ENCODE results near the gene CHRM4.

CHRM4 gene

DNA sequence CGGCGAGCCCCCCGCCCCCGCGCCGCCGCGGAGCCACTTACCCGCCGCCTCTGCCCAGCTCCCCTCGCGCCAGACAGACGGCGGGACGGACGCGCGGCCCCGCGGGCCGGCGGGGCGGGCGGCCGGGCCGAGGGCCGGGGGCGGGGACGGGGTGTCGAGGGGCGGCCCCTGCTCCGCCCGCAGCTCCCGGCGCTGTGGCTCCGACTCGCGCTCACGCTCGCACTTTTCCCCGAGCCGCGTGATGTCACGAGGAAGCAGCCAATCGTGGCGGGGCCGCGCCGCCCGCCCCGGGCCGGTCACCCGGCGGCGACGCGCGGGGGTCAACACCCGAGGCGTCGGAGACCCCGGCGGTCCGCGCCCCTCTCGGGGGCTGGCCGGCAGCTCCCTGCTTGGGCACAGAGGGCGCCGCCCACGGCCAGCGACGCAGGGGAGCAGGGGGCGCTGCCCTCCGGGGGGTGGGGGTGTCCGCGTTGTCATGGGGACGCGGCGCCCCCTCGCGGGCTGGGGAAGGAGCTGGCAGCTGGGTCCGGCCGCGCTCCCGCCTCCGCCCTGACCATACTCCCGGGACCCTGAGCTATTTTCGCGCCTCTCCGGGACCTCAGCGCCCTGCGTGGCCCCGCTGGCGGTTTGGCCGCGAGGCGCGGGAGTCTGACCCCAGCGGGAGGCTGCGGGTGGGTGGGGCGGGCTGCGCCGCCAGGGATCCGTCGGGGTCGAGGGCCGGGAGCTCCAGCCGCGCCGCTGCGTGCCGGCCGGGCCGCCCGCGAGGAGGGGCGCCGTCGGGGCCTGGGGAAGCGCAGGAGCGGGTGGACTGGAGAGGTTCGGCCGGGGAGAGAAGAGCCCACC lies at the start of gene CHRM4:
CHRM4 (minus strand) TSS at position 199 of the 843 bp plus-strand sequence. CDS start 5,219 bp downstream, outside the sequence.
- DNase-seq = no peak

DNA sequence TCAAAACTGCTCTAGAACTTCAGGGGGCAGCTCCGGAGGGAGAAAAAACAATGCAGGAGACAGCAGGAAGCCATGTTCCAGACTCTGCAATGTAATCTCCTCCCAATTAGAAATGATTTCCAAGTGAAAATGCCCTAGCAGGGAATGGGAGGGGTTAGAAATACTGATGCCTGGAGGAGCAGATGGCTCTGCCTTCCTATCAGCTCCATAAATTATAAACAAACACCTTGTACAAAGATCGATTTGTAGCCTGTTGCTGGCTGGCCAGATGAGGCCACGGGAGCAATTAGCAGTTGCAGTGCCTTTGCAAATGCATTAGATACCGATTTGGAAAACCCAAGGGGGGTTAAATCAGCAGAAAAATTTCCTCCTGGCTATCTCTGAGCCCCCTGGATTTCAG lies 46.6 kb upstream of the CHRM4 start:
- DNase-seq = no peak

DNA sequence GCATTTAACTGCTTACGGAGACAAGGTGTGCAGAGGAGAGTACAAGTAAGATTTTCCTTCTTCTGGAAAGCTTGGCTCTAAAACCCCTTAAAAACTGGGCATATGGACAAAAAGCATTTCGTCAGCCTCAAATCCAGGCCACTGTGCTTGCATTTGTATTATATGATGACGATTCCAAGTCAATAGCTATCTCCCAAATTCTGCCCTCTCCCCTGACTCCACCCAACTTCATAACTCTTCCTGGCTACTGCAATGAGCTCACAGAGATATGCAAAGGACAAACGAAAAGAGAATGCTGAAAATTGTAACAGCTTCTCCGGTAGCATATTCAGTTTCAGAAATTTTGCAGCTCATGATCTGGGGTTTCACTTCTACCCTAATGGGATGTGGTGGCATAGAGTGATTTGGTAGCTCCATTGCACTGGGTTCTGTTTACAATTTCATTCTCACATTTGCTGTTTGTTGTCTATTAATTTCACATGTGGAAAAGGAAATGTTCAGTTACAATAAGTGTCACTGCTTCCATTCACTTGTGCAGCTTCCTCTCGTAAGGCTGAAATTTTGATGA lies 45.6 kb upstream of the CHRM4 start:
- DNase-seq = no peak

DNA sequence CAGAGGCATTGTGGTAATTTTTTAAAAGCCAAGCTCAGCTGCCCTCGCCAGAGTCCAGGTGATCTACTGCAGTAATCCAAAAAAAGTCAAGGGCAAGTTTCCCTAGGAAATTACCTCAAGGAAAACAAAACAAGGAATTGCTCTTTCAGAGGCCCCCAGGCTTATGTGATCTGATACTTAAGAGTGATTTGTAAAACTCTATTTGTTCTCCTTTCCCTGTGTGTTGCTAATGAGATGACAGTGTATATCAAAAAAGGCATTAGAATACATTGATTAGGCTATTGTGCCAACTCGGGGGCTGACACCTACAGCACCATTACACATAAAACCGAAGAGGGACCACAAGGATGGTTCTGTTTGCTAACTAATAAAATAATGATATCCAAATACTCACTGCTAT lies 44.5 kb upstream of the CHRM4 start:
- no peak for DNase-seq

DNA sequence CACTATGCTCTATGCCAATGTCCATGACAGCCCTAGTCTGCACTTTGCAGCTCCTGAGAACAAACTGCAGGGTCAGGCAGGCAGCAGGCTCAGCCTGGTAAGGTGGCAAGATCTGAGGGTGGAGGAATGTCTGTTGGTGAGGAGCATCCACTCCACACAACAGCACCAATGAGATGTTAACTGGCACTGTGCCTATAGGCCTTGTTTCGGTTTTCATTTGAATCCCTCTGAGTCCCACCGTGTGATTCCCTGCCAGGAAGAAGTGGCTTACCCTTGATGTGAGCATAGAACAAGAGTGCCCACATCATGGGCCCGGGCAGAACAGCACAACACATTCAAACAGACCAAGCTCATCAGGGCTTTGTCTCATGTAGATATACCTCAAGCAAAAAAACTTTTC lies 44.1 kb upstream of the CHRM4 start:
- DNase-seq = no peak

DNA sequence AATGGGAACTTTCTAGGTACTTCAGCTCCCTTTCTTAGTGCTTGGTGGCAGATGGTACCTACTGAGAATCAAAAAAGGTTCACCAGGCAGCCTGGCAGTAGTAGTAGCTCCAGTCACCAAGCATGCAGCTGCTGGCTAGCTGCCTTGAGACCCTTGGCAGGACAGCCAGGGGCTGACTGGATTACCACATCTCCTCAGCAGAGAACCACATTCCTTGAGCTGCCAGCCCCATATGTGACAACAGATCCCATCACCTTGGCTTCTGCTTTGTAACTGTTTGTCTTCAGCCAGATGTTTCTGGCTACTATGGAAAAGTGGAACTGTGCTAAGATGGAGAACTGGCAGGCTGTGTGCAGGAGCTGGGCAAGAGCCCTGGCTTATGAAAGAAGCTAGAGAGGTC lies 39.6 kb upstream of the CHRM4 start:
- DNase-seq = no peak

DNA sequence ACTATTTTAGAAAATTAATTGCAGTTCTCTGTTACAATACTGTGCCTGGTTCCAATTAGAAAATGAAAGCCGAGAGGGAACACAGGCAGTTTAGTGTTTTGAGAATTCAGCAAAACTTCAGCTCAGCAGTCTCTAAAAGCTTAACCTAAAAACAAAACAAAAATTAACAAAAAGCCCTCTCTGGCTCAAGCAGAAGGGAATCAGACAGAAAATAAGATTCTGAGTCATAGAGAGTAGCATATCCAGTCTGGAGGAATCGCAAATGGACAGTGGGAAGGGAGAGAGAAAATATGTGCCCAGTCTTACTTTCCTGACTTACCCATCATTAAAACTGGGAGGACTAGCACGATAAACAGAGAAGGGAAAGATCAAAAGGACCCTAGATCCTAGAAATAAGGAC lies 38.1 kb upstream of the CHRM4 start:
- DNase-seq = no peak

DNA sequence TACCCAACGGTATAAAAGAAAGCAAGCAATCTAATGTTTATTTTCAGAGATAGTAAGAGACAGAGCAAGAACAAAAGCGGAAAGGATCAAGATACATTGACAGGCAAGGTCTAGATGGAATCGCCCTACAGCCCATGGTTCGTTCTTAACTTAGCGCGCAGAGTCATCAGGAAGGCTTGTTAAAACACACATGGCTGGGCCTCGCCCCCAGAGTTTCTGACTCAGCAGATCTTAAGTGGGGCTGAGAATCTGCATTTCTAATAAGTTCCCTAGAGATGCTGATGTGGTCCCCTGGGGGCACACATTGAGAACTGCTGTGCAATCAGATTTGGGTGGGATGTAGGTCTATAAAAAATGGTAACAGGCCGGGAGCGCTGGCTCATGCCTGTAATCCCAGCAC lies 35.8 kb upstream of the CHRM4 start:
- no peak for DNase-seq

DNA sequence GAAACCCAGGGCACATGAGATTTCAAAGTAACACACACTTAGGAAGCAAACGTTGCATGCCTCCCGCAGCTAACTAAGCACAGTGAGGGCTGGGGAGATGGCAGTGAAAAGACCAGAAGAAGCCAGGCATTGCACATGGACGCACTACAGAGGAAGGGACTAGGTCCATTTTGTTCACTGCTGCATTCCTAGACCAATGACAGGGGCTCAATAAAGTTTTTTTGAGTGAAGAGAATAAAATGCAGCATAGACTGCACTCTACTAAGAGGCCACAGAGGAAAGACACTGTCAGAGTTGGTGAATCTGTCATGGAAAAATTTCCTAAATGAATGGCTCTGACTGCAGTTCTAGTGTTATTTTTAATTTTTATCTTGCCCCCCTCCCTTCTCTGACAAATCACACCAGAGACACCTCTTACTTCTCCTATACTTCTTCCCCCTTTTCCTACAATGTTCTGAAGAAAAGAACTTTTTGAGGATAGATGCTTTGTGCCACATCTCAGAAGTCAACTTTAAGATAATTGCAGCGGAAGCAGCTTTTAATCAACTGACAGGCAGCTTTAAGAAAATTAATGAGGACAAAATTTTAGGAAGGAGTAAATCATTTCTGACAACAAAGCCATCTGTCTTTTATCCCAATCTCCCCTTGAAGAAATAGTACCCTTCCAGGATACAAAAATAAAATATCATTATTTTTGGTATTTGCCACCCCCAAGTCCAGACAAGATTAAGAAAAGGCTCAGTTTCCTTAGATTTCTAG lies 34.8 kb upstream of the CHRM4 start:
- no peak for DNase-seq

DNA sequence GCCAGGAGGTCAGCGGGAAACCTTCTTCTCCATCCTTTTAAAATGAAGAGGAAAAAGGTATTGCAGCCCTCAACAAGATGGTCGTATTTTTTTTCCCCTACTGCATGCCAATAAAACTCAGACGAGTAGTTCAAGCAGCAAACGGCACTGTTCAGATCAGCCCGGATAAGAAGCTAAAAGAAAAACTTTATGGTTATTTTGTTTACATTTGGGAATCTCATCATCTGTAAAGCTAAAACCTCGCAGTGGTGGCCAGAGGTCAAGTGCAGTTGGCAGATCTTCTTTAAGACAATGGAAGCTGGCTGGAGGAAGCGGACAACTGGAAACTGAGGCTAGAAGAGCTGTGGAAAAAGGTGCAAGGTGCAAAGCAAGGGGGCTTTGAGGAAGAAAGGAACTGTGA lies 31.0 kb upstream of the CHRM4 start:
- no peak for DNase-seq

DNA sequence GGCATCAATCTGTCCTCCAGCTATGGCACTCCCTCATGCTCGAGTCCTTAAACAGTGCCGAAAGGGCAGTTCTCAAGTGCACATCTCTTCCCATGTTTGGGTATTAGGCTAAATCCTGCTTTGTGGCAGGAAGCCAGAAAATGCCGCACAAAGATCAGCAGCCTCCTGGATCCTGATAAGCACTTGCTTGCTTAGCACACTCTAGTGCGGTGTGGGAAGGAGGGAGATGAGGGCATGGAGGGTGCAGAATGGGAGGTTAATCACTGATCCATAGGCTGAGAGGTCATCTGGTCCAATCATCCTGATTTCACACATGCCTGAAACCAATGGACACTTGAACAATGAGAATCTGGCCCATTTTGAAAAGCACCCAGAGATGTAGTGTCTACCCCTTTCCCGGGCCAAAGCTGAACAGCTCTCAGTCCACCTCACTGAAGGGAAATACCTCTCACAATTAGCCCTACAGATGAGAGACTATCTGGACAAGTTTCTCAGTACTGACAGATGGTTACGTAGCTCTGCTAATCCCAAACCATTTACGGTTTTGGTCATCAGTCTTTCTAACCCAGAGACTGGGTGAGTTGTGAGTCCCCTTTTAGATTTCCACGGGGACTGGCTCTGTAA lies 29.8 kb upstream of the CHRM4 start:
- no peak for DNase-seq

DNA sequence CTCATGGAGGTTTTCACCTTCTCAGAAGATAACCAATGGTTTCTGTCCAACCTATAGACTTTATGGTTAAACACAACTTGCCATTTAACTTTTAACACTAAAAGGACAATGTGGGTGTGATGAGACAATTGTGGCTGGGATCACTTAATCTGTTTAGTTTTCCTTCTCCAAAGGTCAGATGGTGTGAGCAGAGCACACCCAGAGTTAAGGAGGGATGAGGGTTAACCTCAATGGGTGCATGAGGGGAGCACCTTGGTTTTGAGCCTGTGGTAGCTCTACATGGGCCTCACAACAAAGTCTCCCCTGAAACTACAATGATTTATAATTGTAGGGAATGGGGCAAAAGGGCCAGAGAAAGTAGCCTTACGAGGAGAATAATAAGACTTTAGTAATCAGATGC lies 28.9 kb upstream of the CHRM4 start:
- DNase-seq = no peak

DNA sequence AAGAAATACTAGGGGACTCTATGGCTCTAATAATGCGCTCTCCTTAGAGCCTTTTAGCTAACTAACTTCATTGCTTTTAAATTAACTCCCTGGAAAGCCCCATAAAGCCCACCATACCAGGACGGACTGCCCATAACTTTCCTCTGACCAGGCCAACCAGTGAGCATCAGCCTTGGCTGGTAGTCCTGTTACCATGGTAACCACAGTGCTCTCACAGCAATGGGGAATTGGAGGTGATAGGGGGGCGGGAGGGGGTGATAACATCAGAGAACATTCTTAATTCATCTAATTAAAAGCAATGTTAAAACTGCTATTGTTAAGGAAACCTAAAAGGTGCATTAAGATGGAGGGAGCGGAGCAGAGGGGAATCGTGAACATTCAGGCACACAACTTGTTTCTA lies 27.2 kb upstream of the CHRM4 start:
- no peak for DNase-seq

DNA sequence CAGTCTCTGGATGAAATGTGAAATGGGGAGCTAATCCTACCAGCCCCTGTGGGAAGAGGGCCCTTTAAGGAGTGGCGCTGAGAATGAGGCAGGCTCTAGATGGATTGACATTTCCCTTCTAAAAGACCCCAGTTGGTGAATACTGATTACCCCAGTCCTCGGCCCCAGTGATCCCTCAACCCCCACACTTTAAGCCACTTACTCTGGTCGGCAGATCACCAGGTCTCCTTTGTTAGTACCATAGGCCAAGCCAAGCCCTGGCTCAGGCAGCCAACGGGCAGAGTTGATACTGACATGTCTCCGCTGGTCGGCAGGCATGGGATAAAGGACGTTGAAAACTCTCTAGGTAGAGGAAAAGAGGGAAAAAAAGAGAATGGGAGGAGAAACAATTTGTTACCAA lies 26.1 kb upstream of the CHRM4 start:
- no peak for DNase-seq

DNA sequence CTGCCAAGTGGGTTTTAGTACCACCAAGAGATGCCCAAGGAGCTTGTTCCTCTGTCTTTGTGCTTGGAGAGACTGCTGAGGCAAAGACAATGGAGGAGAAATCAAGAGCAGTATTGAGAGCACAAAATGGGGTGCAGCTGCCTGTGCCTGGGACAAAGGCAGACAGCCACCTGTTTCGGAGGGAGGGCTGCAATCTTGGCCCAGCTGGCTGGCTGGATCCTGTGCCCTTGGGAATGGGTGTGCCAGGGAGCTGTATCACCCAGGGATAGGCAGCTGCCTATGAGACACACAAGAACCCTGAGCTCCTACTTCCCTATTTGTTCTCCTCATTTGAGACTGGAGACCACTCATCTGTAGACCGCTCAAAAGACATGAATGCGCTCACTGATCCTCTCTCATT lies 23.3 kb upstream of the CHRM4 start:
- no peak for DNase-seq

DNA sequence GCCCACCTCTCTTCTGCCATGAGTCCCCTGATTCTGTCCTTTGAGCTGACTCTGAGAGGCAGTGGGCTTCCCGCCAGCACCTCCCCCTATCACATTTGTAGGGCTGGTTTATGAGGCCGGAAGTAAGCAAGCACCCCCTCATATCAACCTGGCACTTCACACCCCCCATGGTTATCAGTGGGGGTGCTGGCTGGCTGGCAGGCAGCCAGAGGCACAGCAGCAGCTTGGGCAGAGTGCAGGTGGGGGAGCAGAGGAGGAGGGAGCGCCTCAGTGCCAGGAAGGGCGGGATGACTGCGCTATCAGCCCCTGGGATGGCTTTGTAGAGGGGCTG lies 22.9 kb upstream of the CHRM4 start:
- no peak for DNase-seq

DNA sequence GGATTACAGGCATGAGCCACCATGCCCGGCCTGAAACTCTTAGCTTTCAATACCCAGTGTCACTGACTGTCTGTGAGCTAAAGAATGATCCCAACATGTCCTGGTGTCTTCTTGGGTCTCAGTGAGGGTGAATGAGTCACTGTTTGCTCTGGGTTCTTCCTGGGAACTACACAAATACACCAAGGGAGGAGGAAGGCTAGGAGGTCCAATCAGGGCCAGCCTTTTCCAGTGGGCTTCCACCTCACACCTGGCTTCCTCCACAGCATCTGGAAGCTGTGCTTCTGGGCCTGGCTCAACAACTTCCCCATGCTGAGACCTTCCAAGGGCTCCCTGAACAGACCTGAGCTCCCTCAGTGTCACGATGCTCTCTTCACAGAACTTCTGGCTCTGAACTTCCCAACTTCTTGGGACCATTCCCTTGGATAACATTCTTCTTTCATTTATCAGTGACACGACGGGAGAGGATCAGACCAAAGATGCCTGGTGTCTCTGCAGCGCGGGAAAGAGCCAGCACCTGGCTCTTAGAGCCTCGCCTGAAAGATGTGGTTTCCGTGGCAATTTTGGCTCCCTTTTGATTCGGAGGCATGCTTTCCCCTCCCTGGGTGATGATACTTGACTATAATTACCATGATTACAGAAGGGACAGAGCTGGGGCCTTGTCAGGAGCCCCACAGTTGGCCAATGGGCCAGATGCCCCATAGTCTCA lies 22.3 kb upstream of the CHRM4 start:
- no peak for DNase-seq

DNA sequence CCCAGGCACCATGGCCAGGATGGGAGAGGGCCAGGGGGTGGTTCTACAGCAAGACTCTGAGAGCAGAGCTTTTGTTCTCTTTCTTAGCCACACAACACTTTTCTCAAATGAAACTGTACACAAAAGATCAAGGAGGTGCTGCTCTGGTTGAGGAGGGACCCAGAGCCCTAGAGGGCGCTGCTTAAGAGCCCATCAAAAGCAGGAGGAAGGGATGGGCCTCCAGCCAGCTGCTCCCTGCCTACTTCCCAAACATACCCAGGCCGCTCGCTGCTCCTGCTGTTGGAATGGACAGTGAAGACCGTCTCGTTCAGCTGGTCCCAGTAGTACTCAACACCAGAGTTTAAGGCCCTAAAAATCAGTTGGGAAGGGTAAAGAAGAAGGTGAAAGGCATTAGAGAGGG lies 18.4 kb upstream of the CHRM4 start:
- DNase-seq = no peak

DNA sequence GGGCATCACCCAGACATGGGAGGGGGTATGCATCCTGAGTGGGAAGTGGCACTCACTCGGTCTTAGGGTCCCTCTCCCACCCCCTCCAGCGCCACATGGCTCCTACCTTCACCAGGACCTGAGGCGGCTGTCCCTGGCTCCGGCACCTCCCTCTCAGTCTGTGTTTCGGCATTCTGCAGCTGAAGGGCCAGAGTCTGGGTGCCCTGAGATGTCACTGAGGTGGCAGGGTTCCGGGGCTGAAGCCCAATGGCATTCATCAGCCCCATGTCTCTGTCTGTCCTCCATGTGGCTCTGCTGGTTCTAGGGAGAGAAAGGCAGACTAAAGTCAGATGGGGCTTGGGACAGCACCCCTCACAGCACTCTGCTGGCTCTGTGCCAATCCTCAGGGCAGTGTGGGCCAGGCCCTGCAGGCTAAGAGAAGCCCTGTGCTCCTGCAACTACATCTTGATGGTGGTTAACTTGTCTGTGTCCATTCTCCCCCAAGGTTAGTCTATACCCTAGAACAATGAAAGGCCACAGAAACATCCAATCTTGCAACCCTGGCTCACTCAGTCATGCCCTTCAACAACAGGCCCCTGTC lies 16.9 kb upstream of the CHRM4 start:
- no peak for DNase-seq

DNA sequence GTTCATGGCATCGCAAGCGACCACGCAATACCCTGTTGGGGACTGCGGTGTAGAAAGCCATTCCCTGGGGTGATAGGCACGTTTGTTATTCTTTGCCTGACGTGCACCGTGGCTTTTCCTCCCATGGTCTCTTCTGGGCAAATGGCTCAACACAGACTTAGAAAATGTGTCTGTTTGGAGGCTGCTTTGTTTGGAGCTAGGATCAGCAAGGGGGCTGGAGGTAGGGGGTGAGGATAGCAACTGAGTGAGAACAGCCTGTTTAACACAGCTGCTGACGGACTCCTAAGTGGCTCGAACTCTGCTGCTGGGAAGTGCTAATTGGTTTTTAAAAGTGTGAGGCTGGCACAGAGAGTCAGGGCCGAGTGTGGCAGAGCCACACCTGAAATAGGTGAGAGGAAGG lies 16.1 kb upstream of the CHRM4 start:
- DNase-seq = no peak

DNA sequence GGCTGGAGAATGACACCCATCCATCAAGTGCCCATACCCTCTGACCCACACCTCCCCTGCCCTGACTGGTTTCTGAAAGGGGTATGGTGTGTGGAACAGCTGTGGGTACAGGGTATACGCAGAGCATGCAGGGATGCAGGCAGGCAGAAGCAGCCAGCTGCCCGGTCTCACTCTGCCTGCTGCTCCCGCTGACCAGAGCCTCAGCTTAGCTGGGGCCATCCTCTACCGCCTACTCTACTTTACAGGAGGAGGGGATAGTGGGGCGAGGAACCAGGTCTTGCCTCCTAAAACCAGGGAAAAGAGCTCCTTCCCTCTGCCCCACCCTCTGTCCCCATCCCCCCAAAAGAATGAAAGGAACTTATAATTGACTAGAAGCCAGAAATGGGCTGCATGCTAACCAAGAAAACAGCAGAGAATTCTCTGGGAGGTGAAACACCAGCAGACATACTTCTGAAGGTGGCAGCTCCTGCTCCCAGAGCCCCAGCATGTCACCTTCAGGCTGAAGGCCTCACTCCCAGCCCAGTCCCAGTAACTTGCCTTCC lies 13.0 kb upstream of the CHRM4 start:
- no peak for DNase-seq
